GM12872 (cell line): Measurements from ENCODE around the gene MLLT6.

Experiments used
- TF ChIP-seq, protein P1 (sequence below): IDR thresholded peaks from 3 replicates; pipeline ENCODE4 v1.5.1; 2011; ENCODE audit warnings: low read depth, mild to moderate bottlenecking, low read length, moderate library complexity; ENCODE audit not compliant: insufficient read depth

Gene MLLT6

DNA sequence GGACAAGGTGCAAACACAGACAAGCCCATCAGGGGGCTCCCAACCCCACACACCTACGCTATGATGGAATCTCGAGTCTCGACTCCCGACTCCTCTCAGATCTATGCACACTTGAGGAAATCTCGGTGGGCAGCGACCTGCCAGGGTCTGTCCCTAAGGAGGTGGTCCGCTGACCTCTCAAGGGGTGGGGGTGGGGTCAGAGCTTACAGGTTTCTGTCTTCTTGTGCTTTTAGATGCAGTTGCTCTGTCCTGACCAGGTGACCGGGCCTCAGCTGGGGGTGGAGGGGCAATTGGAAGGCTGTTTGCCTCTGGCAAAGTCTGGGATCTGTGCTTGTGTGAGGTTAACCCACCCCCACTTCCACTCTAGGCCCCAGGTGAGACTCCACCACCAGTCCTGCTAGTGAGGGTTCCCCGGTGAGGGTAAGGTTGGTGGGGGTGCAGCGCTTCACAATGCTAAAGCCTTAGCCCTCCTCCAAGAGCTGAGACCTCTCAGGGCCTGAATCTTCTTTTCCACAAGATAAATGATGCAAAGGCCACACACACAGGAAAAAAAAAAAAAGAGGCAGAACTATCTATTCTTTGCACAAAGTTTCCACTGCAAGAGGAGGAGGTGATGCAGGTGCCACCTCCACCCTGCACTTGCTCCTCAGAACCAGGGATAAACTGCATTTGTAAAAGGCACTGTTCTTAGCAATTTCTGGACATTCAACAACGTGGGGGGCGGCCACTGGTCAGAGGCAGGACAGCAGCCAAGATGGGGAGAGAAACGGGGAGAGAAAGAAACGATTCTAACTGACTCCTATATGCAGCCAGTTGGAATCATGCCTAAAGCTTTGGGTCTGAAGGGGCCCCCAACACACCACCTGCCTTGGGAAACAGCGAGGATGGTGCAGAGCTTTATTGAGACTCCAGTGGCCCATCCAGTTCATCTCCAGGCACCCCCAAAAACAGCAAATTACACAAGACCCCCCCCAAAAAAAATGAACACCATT lies 29.2 kb downstream of the MLLT6 start:
- TF ChIP-seq, protein P1, sequence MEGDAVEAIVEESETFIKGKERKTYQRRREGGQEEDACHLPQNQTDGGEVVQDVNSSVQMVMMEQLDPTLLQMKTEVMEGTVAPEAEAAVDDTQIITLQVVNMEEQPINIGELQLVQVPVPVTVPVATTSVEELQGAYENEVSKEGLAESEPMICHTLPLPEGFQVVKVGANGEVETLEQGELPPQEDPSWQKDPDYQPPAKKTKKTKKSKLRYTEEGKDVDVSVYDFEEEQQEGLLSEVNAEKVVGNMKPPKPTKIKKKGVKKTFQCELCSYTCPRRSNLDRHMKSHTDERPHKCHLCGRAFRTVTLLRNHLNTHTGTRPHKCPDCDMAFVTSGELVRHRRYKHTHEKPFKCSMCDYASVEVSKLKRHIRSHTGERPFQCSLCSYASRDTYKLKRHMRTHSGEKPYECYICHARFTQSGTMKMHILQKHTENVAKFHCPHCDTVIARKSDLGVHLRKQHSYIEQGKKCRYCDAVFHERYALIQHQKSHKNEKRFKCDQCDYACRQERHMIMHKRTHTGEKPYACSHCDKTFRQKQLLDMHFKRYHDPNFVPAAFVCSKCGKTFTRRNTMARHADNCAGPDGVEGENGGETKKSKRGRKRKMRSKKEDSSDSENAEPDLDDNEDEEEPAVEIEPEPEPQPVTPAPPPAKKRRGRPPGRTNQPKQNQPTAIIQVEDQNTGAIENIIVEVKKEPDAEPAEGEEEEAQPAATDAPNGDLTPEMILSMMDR = peak; percentile 60

DNA sequence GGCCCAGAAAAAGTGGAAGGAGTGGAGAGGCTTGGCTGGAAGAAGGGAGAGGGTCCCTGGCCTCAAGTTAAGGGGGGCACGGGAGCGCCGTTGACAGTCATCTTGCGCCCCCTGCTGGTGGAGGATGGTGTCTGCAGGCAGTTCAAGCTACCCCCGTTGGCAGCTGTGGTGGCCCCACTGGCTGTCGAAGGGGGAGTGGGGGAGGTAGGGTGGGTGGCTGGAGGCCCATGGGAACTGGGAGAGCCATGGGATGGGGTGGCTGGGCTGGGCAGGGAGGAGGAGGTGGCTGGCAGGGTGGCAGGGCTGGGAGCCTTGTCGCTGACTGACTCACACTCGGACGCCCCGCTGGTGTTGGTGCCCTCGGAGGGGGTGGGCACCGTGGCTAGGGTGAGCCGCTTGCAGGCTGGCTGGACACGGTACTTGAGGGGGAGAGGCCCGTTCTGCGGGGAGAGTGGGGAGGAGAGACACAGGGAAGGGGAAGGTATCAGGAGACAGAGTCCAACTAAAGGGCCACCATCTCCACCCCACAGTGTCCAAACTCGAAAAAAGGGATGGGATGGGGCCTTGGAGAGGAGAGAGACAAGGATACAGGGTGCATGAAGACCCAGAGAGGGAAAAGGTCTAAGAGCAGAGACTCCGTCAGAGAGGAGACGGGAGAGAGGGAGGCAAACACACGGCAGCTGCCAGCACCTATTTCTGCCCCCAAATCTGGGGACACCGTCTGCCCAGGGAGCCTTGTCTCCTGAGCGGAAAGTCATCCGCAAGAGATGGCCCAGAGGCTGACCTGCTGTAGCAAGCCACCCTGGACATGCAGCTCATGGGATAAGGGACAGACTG lies 30.3 kb downstream of the MLLT6 start:
- TF ChIP-seq, protein P1 = peak; percentile 93

DNA sequence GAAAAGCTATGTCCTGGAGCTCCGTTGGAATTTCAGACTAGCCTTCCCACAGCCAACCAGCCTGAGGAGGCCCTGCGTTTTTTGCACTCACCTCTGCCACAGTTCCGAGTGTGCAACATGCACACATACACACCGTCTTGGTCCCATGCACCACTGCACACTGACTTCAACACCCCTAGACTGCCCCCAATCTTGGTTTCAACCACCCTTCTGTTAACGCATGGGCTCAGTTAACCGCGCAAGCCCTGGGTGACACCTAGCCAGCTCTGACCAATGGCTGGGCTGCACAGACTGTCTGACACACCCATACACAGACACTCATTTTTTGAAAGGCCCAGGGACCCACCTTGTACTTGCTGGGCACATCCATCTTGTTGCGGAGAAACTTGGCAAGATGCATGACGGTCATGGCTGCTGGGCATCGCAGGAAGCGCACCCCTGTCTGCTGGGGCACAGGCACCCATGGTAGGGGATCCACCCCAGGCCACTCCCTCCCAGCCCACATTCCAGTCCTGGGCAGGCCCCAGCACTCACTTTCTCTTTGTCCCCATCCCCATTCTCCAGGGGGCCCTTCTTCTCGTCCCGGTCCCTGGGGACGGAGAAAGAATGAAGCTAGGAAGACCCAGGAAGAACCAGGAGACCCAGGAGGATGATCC lies 33.1 kb downstream of the MLLT6 start:
- TF ChIP-seq, protein P1 = no peak

DNA sequence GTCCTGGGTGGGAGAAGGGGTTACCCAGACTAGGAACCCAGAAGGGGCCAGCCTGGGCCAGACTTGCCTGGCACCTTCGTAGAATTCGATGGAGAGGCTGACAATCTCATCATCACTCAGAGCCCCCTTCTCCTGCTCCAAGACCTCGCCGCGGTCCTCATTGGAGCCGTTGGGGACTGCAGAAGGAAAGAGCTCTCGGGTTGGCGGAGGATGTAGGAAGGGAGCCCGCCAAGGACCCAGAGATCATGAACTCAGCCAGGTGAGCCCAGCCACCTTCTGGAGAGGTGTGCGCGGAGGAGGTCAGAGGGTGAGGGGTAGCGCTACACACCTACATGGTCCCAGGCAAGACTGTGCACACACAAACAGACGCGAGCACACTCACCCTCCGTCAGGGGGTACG lies 33.6 kb downstream of the MLLT6 start:
- TF ChIP-seq, protein P1 = no peak

DNA sequence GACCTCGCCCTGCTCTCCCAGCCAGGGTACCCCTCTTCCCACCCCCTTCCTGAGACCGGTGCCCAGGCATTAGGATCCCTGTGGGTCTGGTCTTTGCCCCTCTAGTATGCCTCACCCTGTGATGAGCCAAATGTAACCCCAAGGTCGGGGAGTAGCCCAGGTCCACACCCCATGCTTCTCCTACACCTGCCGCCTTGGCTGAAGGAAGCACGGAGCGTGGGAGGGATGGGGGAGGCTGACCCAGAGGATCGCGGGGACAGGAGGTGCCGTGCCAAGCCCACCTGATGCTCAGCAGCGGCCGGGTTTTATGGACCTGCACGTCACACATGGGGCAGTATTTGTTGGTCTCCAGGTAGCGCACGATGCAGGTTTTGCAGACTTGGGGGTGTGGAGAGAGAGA lies 34.2 kb downstream of the MLLT6 start:
- TF ChIP-seq, protein P1 = no peak

DNA sequence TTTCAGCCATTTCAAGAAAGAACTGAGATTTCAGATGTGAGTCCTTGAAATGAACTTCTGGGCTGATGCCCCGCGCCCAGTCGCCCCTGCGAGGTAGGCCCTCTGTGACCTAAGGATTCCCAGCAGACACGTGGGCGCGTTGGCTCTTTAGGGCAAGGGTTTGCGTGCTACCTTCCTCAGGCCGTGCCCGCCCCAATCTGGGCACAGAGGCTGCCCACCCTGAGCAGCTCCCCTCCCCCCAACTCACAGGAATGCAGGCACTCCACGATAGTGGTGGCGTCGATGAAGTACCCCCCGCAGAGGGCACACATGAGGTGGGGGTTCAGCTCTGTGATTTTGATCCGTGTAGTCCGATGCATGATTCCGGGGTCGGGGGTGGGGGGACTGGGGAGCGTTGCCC lies 35.0 kb downstream of the MLLT6 start:
- TF ChIP-seq, protein P1 = no peak

DNA sequence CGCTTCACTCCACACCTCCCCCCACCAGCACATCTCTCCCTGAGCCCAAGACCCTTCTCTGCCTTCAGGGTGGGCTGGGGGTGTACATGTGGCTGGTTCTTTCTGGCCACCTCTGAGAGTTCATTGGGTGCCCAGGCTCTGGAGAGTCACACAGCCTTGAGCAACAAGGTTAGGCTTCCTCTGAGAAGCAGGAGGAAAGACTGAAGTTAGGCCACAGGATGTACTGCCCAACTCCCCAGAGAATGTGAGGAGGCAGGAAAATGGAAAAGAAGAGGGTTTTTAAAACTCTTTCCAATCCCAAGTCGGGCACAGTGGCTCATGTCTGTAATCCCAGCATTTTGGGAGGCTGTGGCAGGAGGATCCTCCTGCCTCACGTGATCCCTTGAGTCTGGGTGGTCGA lies 35.7 kb downstream of the MLLT6 start:
- TF ChIP-seq, protein P1 = no peak
